Myocyte (in vitro differentiated cells): ENCODE data around the gene CPNE1. TPM values are rescaled to one million over a fixed set of nuclear protein-coding genes. Genes with fewer than 3 reads are reported as not detected.

ENCODE experiments used
- DNase-seq: peaks from one replicate; pipeline ENCODE4 v3.0.0-alpha.2; 2012; ENCODE audit warnings: low read depth
- total RNA-seq: library from RNA; depleted of rRNA; stranded (reverse); fragments of >200 nt; gene quantifications from 2 replicates; pipeline ENCODE4 v1.2.3, GENCODE V29; 2014

The CPNE1 gene
- total RNA-seq, 1 donor from 2014 or later, result 117 TPM

DNA sequence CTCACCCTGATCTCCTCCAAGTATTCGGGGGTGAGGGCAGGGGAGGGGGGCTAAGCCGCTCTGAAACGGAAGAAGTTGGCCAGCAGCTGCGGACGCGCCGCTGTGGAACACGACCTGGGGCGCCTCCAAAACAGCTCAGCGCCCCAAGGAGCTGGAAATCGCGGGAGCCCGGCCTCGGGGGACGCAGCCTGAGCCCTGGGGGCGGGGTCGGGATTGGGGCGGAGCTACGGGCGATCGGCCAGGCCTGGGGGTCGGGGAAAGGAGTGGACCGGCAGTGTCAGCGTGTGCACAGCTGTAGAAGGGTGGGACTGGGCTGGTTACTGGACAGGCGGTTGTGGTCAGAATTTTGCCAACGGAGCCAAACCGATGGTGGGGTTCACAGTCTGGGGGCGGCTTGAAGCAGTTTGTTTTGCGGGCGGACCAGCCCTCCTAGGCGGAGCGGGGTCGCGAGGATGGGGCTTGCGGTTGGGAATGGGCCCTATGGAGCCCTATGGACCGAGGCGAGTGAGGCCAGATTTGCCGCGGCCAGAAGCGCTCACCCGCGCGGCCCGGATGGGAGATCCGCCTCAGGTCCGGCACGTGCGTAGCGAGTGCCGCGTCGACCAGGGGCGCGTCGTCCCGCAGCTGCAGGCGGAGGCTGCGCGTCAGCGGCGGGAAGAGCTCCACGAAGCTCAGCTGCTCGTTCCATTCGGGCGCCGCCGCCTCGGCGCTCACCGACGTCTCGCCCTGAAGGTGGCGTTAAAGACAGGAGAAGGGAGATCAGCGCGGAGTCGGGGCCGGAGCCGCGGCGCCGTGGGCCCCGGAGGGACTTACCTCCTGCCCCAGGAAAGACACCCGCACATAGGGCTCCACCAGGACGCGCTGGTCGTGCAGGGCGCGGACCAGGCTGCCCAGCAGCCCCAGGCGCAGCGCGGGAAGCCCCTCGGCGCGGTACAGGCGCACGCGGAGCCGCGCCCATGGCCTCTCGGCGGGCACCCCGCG lies 63.4 kb downstream of the CPNE1 start:
- peak; percentile 72 for DNase-seq

DNA sequence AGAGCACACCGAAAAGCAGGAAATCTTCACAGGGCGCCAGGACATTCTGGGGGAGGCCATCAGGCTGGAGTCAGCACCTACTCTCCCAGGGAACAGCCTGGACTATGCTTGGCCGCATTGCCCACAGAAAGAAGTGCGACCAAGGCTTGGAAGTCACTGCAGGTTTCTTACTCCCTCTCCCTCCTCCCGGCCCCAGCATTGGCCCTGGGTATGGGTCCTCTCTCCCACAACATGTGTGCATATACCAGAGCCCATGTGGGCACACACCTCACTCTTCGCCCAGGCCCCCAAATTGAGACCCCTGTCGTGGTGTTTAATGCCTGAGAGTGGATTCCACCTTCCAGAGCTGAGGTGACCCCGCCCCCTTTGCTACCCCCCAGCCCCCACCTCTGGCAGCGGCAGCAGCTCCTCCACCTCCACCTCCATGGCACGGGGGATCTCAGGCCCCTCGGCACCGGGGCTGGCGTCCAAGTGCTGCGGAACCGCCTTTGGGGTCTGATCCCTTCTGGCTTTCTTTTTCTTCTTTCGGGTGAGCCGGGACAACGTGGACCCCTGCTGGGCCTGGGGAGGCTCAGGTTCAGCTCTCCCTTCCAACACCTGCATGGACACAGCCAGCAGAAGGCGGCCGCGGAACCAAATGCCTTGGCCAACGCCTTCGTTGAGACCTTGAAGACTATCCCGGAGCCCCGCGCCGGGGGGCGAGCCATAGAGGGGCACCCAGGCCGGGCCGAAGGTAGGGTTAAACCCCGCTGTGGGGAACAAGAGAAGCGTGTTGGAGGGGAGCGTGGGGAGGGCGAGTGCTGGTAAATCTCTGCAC lies 64.3 kb downstream of the CPNE1 start:
- DNase-seq, result no peak

DNA sequence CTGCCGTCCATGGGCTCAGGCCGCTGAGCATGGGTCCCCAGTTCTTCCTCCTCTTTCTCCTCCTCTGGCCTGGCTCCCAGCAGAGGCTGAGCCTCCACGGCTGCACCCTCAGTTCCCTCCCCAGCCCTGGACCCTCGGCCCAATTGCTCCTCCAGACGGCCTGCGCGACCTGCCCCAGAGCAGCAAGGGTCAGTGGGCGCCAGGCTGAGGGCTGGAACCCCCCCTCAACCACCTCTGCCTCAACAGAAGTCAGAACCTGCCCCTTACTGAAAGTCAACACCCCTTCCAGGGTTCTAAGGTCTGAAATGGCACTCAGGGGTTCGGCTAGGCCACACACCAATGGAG lies 65.0 kb downstream of the CPNE1 start:
- DNase-seq, result no peak

DNA sequence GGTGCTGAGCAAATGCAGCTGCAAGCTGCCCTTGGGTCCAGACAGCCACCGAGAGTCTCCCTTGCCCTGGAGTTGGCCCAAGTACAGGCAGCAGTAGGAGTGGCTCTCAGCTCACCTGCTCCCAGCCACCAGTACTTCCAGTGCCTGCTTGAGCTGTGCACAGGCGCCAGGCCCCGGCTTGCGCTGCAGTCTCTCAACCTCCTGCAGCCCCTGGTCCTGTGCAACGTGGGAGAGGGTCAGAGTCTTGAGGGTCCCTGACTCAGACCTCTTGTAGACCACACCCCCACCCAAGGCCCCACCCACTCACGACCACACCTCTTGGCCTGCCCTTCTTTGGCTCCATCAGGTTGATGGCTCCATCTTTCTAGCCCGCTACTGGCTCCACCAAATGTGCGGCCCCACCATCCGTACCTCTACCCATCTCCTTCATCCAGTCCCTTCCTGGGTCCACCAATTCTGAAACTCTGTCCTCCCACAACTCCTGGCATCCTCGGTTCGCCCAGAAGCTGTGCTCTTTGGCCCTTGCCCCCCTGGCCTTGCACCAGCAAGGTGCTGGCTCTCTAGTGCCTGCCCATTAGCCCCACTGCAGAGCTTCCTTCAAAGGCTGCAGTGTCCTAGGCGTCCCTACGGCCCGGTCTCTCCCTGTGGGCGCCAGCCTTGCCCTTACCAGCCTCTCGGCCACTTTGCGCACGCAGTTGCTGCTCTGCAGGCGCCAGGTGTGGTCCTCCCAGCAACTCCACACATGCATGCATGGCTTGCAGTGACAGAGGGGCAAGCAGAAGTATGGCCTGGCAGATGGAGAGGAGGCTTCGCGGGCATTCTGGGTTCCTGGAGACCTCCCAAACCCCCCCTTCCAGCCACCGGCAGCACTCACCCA lies 65.6 kb downstream of the CPNE1 start:
- DNase-seq, result no peak

DNA sequence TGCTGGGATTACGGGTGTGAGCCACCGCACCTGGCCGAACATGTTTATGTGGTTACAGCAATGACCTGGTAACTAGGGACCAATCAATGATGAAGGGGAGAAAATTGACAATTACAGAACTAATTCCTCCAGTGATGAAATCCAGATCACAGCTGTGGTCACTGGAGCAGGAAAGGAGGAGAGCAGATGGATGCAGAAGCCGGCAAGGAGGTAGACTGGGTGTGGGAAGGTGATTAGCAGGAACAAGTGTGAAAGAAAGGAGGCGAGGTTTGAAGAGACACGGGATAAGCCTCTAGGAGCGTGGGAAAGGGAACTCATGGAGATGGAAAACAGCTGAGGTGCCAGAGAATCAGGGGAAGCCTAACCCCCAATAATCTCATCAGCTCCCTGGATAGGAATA lies 66.2 kb downstream of the CPNE1 start:
- no peak for DNase-seq

DNA sequence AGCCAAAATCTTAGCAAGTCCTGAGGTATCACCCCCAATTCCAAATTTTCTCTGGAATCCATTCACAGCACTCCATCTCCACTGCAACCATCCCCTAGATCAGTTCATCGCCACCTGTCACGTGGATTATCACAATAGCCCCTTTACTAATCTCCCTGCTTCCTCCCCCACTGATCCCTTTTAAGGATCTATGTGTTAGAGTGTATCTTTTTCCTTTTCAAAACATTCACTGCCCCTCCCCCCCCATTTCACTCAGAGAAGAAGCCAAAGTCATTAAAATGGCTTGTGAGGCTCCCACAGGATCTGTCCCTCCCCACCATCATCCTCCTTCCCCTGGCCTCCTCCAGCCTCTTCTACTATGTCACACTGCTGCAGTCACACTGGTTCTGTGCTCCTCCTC lies 67.5 kb downstream of the CPNE1 start:
- DNase-seq, result no peak

DNA sequence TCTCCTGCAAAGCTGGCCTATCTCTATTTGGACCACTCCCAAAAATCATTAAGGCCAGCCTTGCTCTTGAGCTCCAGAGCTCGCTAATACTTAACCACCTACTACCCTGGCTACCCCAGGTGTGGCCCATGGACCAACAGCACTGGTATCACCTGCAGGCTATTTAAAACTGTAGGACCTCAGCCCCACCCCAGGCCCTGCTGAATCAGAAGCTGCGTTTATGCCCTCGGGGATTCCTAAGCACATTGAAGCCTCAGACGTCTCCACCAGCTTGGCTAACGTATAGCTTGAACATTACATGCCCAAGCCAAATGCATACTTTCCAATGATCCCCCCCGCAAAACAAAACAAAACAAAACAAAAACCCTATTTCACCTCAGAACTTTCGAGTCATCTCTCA lies 68.8 kb downstream of the CPNE1 start:
- DNase-seq, result no peak

DNA sequence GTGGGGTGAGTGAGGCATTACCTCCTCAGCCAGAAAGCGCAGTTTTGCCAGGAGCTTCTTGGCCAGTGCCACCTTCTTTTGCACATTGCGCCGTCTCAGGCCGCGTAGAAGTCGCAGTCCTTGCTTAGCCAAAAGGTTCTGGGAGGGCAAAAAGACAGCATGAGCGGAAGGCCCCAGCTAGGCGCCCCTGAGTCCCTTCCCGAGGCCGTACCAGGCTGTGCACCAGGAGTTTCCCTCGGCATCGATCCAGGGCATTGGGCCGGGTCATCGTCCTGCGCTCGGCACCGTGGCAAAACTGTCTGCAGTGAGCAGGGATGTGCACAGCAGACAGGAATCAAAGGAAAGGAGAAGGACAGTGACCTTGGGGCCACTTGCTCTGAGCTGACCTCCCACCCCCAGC lies 69.2 kb downstream of the CPNE1 start:
- DNase-seq, result no peak

DNA sequence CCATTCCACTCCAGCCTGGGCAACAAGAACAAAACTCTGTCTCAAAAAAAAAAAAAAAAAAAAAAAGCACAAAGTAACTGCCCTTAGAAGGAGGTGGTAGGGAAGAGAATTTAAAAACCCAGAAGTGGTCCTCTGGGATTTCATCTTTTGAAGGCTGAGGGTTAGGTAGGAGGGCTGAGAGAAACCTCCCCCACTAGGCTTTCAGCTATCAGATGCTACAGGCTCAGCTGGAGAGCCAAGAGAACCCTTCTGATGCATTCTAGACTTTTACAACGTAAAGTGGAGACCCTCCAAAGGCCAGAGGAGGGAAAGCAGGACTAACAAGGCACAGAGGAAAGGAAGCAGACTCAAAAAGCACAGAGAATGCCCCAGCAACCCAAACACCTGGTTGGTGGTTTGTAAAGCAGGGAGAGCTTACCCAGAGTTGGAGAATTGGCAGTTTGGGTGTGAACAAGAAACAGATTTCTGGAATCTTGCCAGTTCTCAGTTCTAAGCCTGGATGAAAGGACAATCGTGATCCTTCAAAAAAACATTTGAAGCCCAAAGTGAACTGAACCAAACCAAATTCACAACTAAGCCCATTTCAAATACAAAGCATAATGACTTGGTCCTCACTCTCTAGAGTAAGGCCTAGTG lies 72.2 kb downstream of the CPNE1 start:
- DNase-seq, result peak; percentile 15

DNA sequence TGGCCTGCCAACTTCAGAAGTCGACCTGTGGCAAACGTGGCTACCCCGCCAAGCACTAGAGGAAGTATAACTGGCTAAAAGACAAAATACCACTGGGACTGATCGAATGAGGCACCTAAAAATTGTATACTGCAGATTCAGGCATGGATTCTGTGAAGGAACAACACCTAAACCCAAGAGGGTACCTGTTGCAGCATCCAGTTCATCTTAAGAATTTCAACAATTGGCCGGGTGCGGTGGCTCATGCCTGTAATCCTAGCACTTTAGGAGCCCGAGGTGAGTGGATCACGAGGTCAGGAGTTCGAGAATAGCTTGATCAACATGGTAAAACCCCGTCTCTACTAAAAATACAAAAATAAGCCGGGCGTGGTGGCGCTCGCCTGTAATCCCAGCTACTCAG lies 76.3 kb downstream of the CPNE1 start:
- DNase-seq, result no peak

DNA sequence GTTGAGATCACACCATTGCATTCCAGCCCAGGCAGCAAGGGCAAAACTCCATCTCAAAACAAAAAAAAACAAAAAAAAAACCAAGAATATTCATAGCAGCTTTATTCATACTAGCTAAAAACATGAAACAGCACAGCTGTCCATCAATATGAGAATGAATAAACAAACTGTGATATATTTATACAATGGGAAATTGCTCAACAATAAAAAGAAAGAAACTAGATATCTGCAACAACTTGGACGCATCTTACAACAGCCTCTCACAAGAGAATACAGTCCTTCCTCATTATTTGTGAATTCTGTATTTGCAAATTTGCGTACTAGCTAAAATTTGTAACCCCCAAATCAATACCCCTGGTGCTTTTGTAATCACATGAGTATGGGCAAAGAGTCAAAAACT lies 77.3 kb downstream of the CPNE1 start:
- DNase-seq, result no peak

DNA sequence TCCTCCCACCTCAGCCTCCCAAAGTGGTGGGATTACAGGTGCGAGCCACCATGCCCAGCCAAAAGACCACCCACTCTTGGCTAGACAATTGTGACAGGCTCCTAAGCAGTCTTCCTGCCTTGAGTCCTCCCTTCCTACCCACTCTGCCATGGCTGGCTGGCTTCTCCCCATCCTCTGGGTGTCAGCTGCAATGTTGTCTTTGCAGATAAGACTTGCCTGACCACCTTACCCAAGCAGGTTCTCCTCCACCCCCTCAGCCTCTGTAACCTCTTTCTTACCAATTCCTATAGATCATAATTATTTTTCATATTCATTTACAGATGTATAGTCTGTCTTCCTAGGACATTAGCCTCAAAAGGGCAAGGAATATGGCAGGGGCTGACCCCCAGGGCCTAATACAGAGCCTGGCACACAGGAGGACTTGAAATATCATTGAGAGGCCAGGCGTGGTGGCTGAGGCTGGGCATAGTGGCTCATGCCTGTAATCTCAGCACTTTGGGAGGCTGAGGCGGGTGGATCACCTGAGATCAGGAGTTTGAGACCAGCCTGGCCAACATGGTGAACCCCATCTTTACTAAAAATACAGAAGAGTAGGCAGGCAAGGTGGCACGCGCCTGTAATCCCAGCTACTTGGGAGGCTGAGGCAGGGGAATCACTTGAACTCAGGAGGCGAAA lies 77.8 kb downstream of the CPNE1 start:
- DNase-seq, result no peak

DNA sequence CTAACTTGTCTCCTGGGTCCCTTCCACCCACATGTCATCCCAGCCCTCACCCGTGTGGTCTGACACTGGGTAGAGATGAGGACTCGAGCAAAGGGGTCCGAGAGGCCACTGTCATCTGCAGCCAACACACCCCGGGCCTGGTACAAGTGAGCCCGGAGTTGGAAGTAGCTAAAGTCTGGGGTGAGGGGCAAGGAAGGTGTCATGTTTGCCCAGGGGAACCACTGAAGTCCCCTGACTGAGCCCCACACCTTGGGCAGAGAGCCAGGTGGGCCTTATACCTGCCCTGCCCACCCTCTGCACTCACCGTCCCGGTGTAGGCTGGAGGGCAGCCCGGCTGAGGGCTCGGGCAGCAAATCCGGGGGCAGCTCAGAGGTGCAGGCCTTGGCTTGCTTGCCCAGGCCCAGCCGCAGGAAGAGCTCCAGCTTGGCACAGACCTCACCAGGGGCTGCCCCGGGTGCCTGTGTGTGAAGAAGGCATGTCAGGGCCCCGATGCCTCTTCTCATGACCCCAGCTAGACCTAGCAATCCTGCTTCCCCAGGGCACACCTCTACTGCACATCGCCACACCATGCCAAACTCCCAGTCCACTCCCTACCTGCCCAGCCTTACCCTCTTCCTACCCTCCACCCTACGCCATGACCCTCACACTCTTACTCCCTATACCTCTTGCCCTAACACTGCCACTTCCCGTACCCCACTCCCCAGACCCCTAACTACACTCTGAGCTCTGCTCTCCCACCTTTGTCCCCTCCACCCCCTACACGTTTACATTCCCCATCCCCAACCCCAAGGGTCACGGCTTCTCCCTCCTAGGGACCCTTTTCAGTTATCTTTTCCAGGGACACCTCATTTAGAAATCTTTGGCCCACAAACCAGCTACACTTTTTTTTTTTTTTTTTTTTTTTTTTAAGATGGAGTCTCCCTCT lies 80.8 kb downstream of the CPNE1 start:
- no peak for DNase-seq

DNA sequence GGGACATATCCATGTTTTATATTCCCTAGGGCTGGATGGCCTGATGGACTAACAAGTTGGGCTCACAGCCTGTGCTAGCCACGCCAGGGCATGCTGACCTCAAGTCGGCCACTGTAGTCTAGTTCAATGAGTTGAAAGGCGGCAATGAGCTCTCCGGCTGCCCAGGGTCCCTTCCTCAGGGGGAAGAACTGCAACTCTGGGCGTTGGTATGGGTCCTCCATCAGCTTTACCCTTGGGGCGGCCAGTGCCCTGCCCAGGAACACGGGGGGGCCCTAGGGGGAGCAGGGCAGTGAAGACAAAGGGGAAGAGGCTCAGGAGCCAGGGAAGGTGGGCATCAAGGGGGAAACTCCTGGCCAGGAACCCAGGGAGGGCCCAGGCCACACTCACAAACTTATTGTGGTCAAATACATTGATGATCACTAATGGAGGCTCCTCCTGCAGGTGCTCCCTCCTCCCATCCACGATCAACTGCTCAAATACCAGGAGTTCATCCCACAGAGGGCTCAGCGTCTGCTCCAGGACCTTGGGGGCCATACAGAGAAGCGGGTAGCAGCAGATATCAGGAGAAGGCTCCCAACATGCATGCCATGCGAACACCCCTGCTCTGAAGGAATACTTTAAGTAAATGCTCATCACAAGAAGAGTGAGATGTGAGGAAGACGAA lies 81.8 kb downstream of the CPNE1 start:
- DNase-seq, result no peak

DNA sequence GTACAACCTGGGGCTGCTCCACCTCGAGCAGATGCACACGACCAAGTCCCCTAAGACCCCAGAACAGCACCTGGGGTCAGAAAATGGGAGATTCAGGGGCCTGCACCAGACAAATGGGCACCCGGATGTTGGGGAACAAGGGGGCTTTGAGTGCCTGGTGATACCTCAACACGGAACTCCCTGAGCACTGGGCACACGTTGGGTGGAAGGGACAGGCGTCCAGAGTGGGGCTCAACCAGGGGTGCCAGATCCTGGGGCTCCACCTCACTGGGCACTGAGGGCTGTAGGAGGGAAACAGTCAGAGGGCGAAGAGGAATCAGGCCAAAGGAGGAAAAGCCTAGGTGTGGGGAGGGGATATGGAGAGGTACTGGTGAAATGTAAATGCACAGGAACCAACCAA lies 82.6 kb downstream of the CPNE1 start:
- no peak for DNase-seq

DNA sequence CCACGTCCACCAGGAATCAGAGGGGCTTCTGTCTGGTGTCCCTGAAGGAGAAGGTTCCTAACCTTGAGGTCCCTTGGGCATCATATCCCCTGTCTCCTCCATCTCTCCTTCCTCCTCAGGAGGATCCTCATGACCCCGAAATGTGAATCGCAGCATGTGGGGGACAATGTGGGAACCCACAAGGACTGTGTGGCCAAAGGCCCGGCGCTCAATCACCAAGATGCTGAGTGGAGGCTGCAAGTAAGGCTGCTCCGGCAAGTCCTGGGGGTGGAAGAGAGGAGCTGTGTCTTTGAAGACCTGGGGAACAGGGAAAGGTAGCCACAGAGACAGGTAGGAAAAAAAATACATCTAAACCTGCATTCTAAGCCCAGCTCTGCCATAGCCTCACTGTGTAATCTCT lies 85.5 kb downstream of the CPNE1 start:
- DNase-seq, result no peak

DNA sequence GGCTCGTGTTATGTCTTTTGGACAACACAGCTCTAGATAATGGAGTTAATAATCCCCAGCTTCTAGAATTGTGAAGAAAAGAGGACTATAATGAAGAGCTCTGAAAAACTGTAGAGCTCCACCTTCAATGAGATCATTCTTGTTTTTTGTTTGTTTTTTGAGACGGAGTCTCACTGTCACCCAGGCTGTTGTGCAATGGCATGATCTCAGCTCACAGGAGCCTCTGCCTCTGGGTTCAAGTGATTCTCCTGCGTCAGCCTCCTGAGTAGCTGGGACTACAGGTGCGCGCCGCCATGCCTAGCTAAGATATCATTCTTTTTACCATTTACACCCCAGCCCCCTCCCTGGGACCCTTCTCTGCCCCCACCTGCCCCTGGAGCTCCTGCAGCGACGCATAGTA lies 86.2 kb downstream of the CPNE1 start:
- DNase-seq, result no peak

DNA sequence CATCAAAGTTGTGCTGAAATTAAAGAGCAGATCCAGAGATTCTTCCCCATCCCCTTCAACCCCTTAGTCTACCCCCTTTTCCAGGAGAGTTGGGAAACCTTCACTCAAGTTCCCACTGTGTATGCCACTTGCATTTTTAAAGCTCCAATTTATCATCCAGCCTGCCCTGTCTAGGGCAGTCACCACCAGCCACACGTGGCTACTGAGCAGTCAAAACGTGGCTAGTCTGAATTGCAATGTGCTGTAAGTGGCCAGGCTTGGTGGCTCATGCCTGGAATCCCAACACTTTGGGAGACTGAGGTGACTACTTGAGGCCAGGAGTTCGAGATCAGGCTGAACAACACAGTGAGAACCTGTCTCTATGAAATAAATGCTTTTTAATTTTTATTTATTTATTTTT lies 87.9 kb downstream of the CPNE1 start:
- no peak for DNase-seq
